Measurements from ENCODE around the gene PRR33.

DNA sequence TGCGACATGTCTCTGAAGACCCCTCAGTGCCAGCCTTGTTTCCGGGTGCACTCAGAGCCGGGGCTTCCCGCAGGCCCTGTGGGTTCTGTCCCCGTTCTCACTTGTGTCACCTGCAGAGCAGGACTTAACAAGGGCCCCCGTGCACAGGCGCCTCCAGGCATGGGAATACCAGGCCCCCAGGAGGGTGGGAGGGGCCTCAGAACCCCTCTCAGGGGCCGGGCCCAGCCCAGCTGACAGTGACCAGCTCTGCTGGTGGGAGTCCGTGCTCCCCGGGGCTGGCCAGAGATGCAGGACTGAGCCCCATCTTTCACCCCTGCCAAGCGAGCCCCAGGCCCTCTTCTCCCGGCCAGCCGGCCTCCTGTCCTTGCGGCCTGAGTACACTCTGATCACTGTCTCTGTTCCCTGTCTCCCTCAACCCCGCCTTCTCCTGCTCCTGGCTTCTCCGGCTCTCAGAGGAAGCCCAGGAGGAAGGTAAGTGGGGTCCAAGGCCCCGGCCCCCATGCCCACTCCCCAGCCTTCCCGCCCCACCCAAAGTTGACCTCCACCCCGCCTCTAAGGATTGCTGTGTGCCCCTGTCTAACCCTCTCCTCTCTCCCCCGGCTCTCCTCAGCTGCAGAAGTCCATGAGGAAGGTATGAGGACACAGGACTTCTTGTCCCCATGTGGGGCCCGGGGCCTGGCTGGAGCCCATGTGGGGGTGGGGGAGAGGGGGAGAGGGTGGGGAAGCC lies 33.1 kb upstream of the PRR33 start:
- TF ChIP-seq, protein P1, sequence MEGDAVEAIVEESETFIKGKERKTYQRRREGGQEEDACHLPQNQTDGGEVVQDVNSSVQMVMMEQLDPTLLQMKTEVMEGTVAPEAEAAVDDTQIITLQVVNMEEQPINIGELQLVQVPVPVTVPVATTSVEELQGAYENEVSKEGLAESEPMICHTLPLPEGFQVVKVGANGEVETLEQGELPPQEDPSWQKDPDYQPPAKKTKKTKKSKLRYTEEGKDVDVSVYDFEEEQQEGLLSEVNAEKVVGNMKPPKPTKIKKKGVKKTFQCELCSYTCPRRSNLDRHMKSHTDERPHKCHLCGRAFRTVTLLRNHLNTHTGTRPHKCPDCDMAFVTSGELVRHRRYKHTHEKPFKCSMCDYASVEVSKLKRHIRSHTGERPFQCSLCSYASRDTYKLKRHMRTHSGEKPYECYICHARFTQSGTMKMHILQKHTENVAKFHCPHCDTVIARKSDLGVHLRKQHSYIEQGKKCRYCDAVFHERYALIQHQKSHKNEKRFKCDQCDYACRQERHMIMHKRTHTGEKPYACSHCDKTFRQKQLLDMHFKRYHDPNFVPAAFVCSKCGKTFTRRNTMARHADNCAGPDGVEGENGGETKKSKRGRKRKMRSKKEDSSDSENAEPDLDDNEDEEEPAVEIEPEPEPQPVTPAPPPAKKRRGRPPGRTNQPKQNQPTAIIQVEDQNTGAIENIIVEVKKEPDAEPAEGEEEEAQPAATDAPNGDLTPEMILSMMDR (IDR thresholded peaks at IDR 0.05): no peak
- TF ChIP-seq POLR2A (IDR thresholded peaks at IDR 0.05): no peak

Data from heart left ventricle (tissue), 13 donors.